ENCODE measurements around the gene LPP. TPM values are rescaled to one million over a fixed set of nuclear protein-coding genes. Genes with fewer than 3 reads are reported as not detected.

Gene LPP
- polyA plus RNA-seq, 2 donors, result 10.5 to 12.9 TPM

GRCh38 chr3:188151438-188151837 is 2.5 kb upstream of the LPP start:
- no peaks in the 10 kb centered on the region for H3K36me3 ChIP-seq (ENCODE audit: control insufficient read depth in 2 of 2, insufficient read depth in 2 of 2, low read length in 1 of 2)
- no peak overlapping the region for H3K4me3 ChIP-seq (ENCODE audit: low read depth in 1 of 2, low read length in 2 of 2)
- peaks cover 2 to 3% of the 10 kb centered on the region in 2 donors for H3K4me1 ChIP-seq (ENCODE audit: control insufficient read depth in 2 of 2, insufficient read depth in 2 of 2, low read length in 1 of 2)
- WGBS, 2 donors, result 76 to 79% methylated on average over 4 of the region's 4 CpGs
- H3K27me3 ChIP-seq (ENCODE audit: control insufficient read depth in 1 of 2, insufficient read depth in 2 of 2, low read length in 2 of 2), result no peaks in the 10 kb centered on the region
- no peaks in the 10 kb centered on the region for H3K9me3 ChIP-seq (ENCODE audit: control insufficient read depth in 2 of 2, insufficient read depth in 1 of 2, low read depth in 1 of 2, low read length in 1 of 2)
- H3K27ac ChIP-seq (ENCODE audit: low read depth in 2 of 2, low read length in 1 of 2), result no peak overlapping the region

GRCh38 chr3:188152660-188153436 is 1.1 kb upstream of the LPP start:
- Histone ChIP-seq H3K27ac (ENCODE audit: low read depth in 2 of 2, low read length in 1 of 2) (peak overlapping the region; percentile 93 to 94), H3K27me3 (ENCODE audit: control insufficient read depth in 1 of 2, insufficient read depth in 2 of 2, low read length in 2 of 2) (no peaks in the 10 kb centered on the region), H3K4me1 (ENCODE audit: control insufficient read depth in 2 of 2, insufficient read depth in 2 of 2, low read length in 1 of 2) (peaks cover 2 to 7% of the 10 kb centered on the region in 2 donors), H3K9me3 (ENCODE audit: control insufficient read depth in 2 of 2, insufficient read depth in 1 of 2, low read depth in 1 of 2, low read length in 1 of 2) (no peaks in the 10 kb centered on the region), H3K4me3 (ENCODE audit: low read depth in 1 of 2, low read length in 2 of 2) (peak overlapping the region; percentile 85 to 86), H3K36me3 (ENCODE audit: control insufficient read depth in 2 of 2, insufficient read depth in 2 of 2, low read length in 1 of 2) (no peaks in the 10 kb centered on the region)
- 21 to 26% methylated on average over 25 of the region's 25 CpGs for WGBS, 2 donors

- H3K27ac ChIP-seq (ENCODE audit: low read depth in 2 of 2, low read length in 1 of 2), result peak overlapping the region; percentile 93 to 94
- peak overlapping the region; percentile 85 to 86 for H3K4me3 ChIP-seq (ENCODE audit: low read depth in 1 of 2, low read length in 2 of 2)
- no peaks in the 10 kb centered on the region for H3K27me3 ChIP-seq (ENCODE audit: control insufficient read depth in 1 of 2, insufficient read depth in 2 of 2, low read length in 2 of 2)
- H3K36me3 ChIP-seq (ENCODE audit: control insufficient read depth in 2 of 2, insufficient read depth in 2 of 2, low read length in 1 of 2), result no peaks in the 10 kb centered on the region
- H3K4me1 ChIP-seq (ENCODE audit: control insufficient read depth in 2 of 2, insufficient read depth in 2 of 2, low read length in 1 of 2), result peaks cover 2 to 7% of the 10 kb centered on the region in 2 donors
- WGBS, 2 donors, result 1% methylated on average over 31 to 36 of the region's 36 CpGs
- H3K9me3 ChIP-seq (ENCODE audit: control insufficient read depth in 2 of 2, insufficient read depth in 1 of 2, low read depth in 1 of 2, low read length in 1 of 2), result no peaks in the 10 kb centered on the region
Measured at GRCh38 chr3:188153437-188154013, 432 bp upstream of the LPP start.

- Histone ChIP-seq H3K27me3 (ENCODE audit: control insufficient read depth in 1 of 2, insufficient read depth in 2 of 2, low read length in 2 of 2) (no peaks in the 10 kb centered on the region), H3K27ac (ENCODE audit: low read depth in 2 of 2, low read length in 1 of 2) (peak overlapping the region; percentile 93 to 94), H3K36me3 (ENCODE audit: control insufficient read depth in 2 of 2, insufficient read depth in 2 of 2, low read length in 1 of 2) (no peaks in the 10 kb centered on the region), H3K4me3 (ENCODE audit: low read depth in 1 of 2, low read length in 2 of 2) (peak overlapping the region; percentile 85 to 86), H3K9me3 (ENCODE audit: control insufficient read depth in 2 of 2, insufficient read depth in 1 of 2, low read depth in 1 of 2, low read length in 1 of 2) (no peaks in the 10 kb centered on the region), H3K4me1 (ENCODE audit: control insufficient read depth in 2 of 2, insufficient read depth in 2 of 2, low read length in 1 of 2) (peaks cover 2 to 7% of the 10 kb centered on the region in 2 donors)
- WGBS, 2 donors, result 29 to 36% methylated on average over 8 of the region's 8 CpGs
Measured at GRCh38 chr3:188154809-188155574, 1.0 kb downstream of the LPP start.

- Histone ChIP-seq H3K4me3 (ENCODE audit: low read depth in 1 of 2, low read length in 2 of 2) (no peak overlapping the region), H3K27me3 (ENCODE audit: control insufficient read depth in 1 of 2, insufficient read depth in 2 of 2, low read length in 2 of 2) (no peaks in the 10 kb centered on the region), H3K9me3 (ENCODE audit: control insufficient read depth in 2 of 2, insufficient read depth in 1 of 2, low read depth in 1 of 2, low read length in 1 of 2) (no peaks in the 10 kb centered on the region), H3K27ac (ENCODE audit: low read depth in 2 of 2, low read length in 1 of 2) (peak overlapping the region; percentile 40 to 54), H3K36me3 (ENCODE audit: control insufficient read depth in 2 of 2, insufficient read depth in 2 of 2, low read length in 1 of 2) (no peaks in the 10 kb centered on the region), H3K4me1 (ENCODE audit: control insufficient read depth in 2 of 2, insufficient read depth in 2 of 2, low read length in 1 of 2) (peaks cover 3 to 7% of the 10 kb centered on the region in 2 donors)
- WGBS, 2 donors, result 59 to 72% methylated on average over 2 of the region's 2 CpGs
Measured at GRCh38 chr3:188156056-188156455, 2.1 kb downstream of the LPP start.

- Histone ChIP-seq H3K27me3 (ENCODE audit: control insufficient read depth in 1 of 2, insufficient read depth in 2 of 2, low read length in 2 of 2) (no peaks in the 10 kb centered on the region), H3K36me3 (ENCODE audit: control insufficient read depth in 2 of 2, insufficient read depth in 2 of 2, low read length in 1 of 2) (no peaks in the 10 kb centered on the region), H3K9me3 (ENCODE audit: control insufficient read depth in 2 of 2, insufficient read depth in 1 of 2, low read depth in 1 of 2, low read length in 1 of 2) (no peaks in the 10 kb centered on the region), H3K4me3 (ENCODE audit: low read depth in 1 of 2, low read length in 2 of 2) (no peak overlapping the region), H3K4me1 (ENCODE audit: control insufficient read depth in 2 of 2, insufficient read depth in 2 of 2, low read length in 1 of 2) (peaks cover 6 to 7% of the 10 kb centered on the region in 2 donors), H3K27ac (ENCODE audit: low read depth in 2 of 2, low read length in 1 of 2) (peak overlapping the region in 1 of 2 donors; percentile 51)
- WGBS, 2 donors, result 75 to 82% methylated on average over 6 of the region's 6 CpGs
Measured at GRCh38 chr3:188157407-188157806, 3.5 kb downstream of the LPP start.

- Histone ChIP-seq H3K27me3 (ENCODE audit: control insufficient read depth in 1 of 2, insufficient read depth in 2 of 2, low read length in 2 of 2) (no peaks in the 10 kb centered on the region), H3K4me3 (ENCODE audit: low read depth in 1 of 2, low read length in 2 of 2) (no peak overlapping the region), H3K36me3 (ENCODE audit: control insufficient read depth in 2 of 2, insufficient read depth in 2 of 2, low read length in 1 of 2) (no peaks in the 10 kb centered on the region), H3K9me3 (ENCODE audit: control insufficient read depth in 2 of 2, insufficient read depth in 1 of 2, low read depth in 1 of 2, low read length in 1 of 2) (no peaks in the 10 kb centered on the region), H3K4me1 (ENCODE audit: control insufficient read depth in 2 of 2, insufficient read depth in 2 of 2, low read length in 1 of 2) (peaks cover 6 to 7% of the 10 kb centered on the region in 2 donors), H3K27ac (ENCODE audit: low read depth in 2 of 2, low read length in 1 of 2) (peak overlapping the region in 1 of 2 donors; percentile 51)
- WGBS, 2 donors, result 53 to 77% methylated on average over 5 of the region's 5 CpGs
Measured at GRCh38 chr3:188157971-188158370, 4.0 kb downstream of the LPP start.

GRCh38 chr3:188158731-188159310 is 4.9 kb downstream of the LPP start:
- 63 to 78% methylated on average over 9 of the region's 9 CpGs for WGBS, 2 donors
- peak overlapping the region; percentile 1 to 45 for H3K27ac ChIP-seq (ENCODE audit: low read depth in 2 of 2, low read length in 1 of 2)
- H3K36me3 ChIP-seq (ENCODE audit: control insufficient read depth in 2 of 2, insufficient read depth in 2 of 2, low read length in 1 of 2), result no peaks in the 10 kb centered on the region
- H3K9me3 ChIP-seq (ENCODE audit: control insufficient read depth in 2 of 2, insufficient read depth in 1 of 2, low read depth in 1 of 2, low read length in 1 of 2), result no peaks in the 10 kb centered on the region
- no peak overlapping the region for H3K4me3 ChIP-seq (ENCODE audit: low read depth in 1 of 2, low read length in 2 of 2)
- no peaks in the 10 kb centered on the region for H3K27me3 ChIP-seq (ENCODE audit: control insufficient read depth in 1 of 2, insufficient read depth in 2 of 2, low read length in 2 of 2)
- H3K4me1 ChIP-seq (ENCODE audit: control insufficient read depth in 2 of 2, insufficient read depth in 2 of 2, low read length in 1 of 2), result peaks cover 9 to 11% of the 10 kb centered on the region in 2 donors

GRCh38 chr3:188160751-188161150 is 6.8 kb downstream of the LPP start:
- no peaks in the 10 kb centered on the region for H3K9me3 ChIP-seq (ENCODE audit: control insufficient read depth in 2 of 2, insufficient read depth in 1 of 2, low read depth in 1 of 2, low read length in 1 of 2)
- H3K36me3 ChIP-seq (ENCODE audit: control insufficient read depth in 2 of 2, insufficient read depth in 2 of 2, low read length in 1 of 2), result no peaks in the 10 kb centered on the region
- no peaks in the 10 kb centered on the region for H3K27me3 ChIP-seq (ENCODE audit: control insufficient read depth in 1 of 2, insufficient read depth in 2 of 2, low read length in 2 of 2)
- no peak overlapping the region for H3K27ac ChIP-seq (ENCODE audit: low read depth in 2 of 2, low read length in 1 of 2)
- no peak overlapping the region for H3K4me3 ChIP-seq (ENCODE audit: low read depth in 1 of 2, low read length in 2 of 2)
- H3K4me1 ChIP-seq (ENCODE audit: control insufficient read depth in 2 of 2, insufficient read depth in 2 of 2, low read length in 1 of 2), result peaks cover 9 to 14% of the 10 kb centered on the region in 2 donors
